SK-N-SH (cell line): ENCODE data around the gene PGK2. TPM values are rescaled to one million over a fixed set of nuclear protein-coding genes. Genes with fewer than 3 reads are reported as not detected.

Experiments used
- CTCF ChIA-PET: fragments of 300-600, 350-600 bp; formaldehyde crosslinking; extraction: SDS; loops from one replicate; lab custom pipeline; 2021; lab: Yijun Ruan, JAX
- POLR2A ChIA-PET: fragments of 350-600 bp; sonication (Branson Sonifier 250); formaldehyde crosslinking; extraction: SDS; loops from one replicate; lab custom pipeline; 2020; ENCODE audit warnings: antibody characterized with exemption, inconsistent platforms; lab: Yijun Ruan, JAX
- DNase-seq: peaks from one replicate; pipeline ENCODE4 v3.0.0; 2012
- H2AFZ ChIP-seq: fragments of 200-600 bp; sonication (generic); 2 replicates; pipeline ENCODE4 v1.8.1; 2016; ENCODE audit warnings: antibody characterized with exemption, mild to moderate bottlenecking, low read depth
- H3F3A ChIP-seq: fragments of 200-600 bp; sonication (generic); replicated peaks from 2 replicates; pipeline ENCODE3; 2016; ENCODE audit warnings: antibody characterized with exemption, mild to moderate bottlenecking; ENCODE audit not compliant: insufficient read depth
- H3K27ac ChIP-seq, 2 experiments: fragments of 200-500 bp in 1 of 2; fragments of 200-600 bp in 1 of 2; sonication (Bioruptor generic) in 1 of 2; sonication (generic), shearing (Covaris generic) in 1 of 2; 2 replicates each; pipeline versions ENCODE4 v1.5.1 to v1.6.1; 2014 to 2016; ENCODE audit warnings: low read depth in 2 of 2, inconsistent platforms in 1 of 2, low read length in 1 of 2, mild to moderate bottlenecking in 1 of 2, mixed read lengths in 1 of 2
- H3K27me3 ChIP-seq: fragments of 200-600 bp; sonication (generic), shearing (Covaris generic); 2 replicates; pipeline ENCODE4 v1.6.1; 2016; ENCODE audit warnings: mixed run types; ENCODE audit not compliant: insufficient read depth
- H3K36me3 ChIP-seq, 2 experiments: fragments of 200-500 bp in 1 of 2; fragments of 200-600 bp in 1 of 2; sonication (Bioruptor generic) in 1 of 2; sonication (generic) in 1 of 2; replicated peaks in 1 of 2; 2 replicates each; pipeline versions ENCODE3 to v1.5.1; 2014 to 2016; ENCODE audit warnings: low read length in 1 of 2, mild to moderate bottlenecking in 1 of 2; ENCODE audit not compliant: insufficient read depth in 2 of 2, control insufficient read depth in 1 of 2
- H3K4me1 ChIP-seq, 2 experiments: fragments of 200-500 bp in 1 of 2; fragments of 200-600 bp in 1 of 2; sonication (Bioruptor generic) in 1 of 2; sonication (generic), shearing (Covaris generic) in 1 of 2; 2 replicates each; pipeline versions ENCODE4 v1.5.1 to v1.6.1; 2014 to 2016; ENCODE audit warnings: low read depth in 1 of 2, low read length in 1 of 2, mixed run types in 1 of 2; ENCODE audit not compliant: insufficient read depth in 2 of 2, control insufficient read depth in 1 of 2
- H3K4me2 ChIP-seq: fragments of 200-600 bp; sonication (generic), shearing (Covaris generic); 2 replicates; pipeline ENCODE4 v1.6.1; 2017; ENCODE audit warnings: mixed run types
- H3K4me3 ChIP-seq, 2 experiments: fragments of 200-500 bp in 1 of 2; fragments of 200-600 bp in 1 of 2; sonication (Bioruptor generic) in 1 of 2; sonication (generic), shearing (Covaris generic) in 1 of 2; 2 replicates each; pipeline versions ENCODE4 v1.5.1 to v1.8.1; 2014 to 2016; ENCODE audit warnings: low read depth in 2 of 2, inconsistent platforms in 1 of 2, low read length in 1 of 2, mild to moderate bottlenecking in 1 of 2, mixed read lengths in 1 of 2, moderate library complexity in 1 of 2
- H3K79me2 ChIP-seq: fragments of 200-600 bp; sonication (generic); 2 replicates; pipeline ENCODE4 v1.8.1; 2017; ENCODE audit warnings: mild to moderate bottlenecking; ENCODE audit not compliant: insufficient read depth
- H3K9ac ChIP-seq: fragments of 200-600 bp; sonication (generic); 2 replicates; pipeline ENCODE4 v1.6.1; 2017; ENCODE audit warnings: mixed run types
- H3K9me2 ChIP-seq: fragments of 200-600 bp; sonication (generic); 2 replicates; pipeline ENCODE4 v1.6.1; 2017; ENCODE audit warnings: mixed run types
- H3K9me3 ChIP-seq: fragments of 200-600 bp; sonication (generic); 2 replicates; pipeline ENCODE4 v1.6.1; 2017; ENCODE audit warnings: mixed run types, mild to moderate bottlenecking, moderate library complexity
- H4K20me1 ChIP-seq: fragments of 200-600 bp; sonication (generic); 2 replicates; pipeline ENCODE4 v1.6.1; 2017; ENCODE audit warnings: mild to moderate bottlenecking, mixed run types; ENCODE audit not compliant: insufficient read depth
- CHD2 ChIP-seq: fragments of 150-350 bp; IDR thresholded peaks from 2 replicates; pipeline ENCODE4 v1.6.1; 2018; ENCODE audit warnings: low read length; ENCODE audit not compliant: partially characterized antibody
- CTCF ChIP-seq: fragments of 200-600 bp; sonication (generic); IDR thresholded peaks from 2 replicates; pipeline ENCODE4 v1.6.1; 2017; ENCODE audit warnings: antibody characterized with exemption, mild to moderate bottlenecking, moderate library complexity
- ELF1 ChIP-seq: IDR thresholded peaks from 2 replicates; pipeline ENCODE4 v1.4.0; 2012
- EP300 ChIP-seq, 2 experiments: IDR thresholded peaks; 2 replicates each; pipeline versions ENCODE4 v1.4.0 to v1.6.1; 2012; ENCODE audit warnings: borderline replicate concordance in 1 of 2, low read depth in 1 of 2, low read length in 1 of 2
- FOSL2 ChIP-seq: IDR thresholded peaks from 2 replicates; pipeline ENCODE4 v1.4.0; 2012; ENCODE audit warnings: low read depth, mild to moderate bottlenecking, moderate library complexity, borderline replicate concordance
- FOXM1 ChIP-seq: IDR thresholded peaks from 2 replicates; pipeline ENCODE4 v1.4.0; 2012; ENCODE audit warnings: low read depth, mild to moderate bottlenecking
- NFIC ChIP-seq: IDR thresholded peaks from 2 replicates; pipeline ENCODE4 v1.4.0; 2012; ENCODE audit warnings: borderline replicate concordance
- NRF1 ChIP-seq: IDR thresholded peaks from 2 replicates; pipeline ENCODE4 v1.6.1; 2012; ENCODE audit warnings: low read depth, mild to moderate bottlenecking, low read length
- POLR2AphosphoS5 ChIP-seq: IDR thresholded peaks from 2 replicates; pipeline ENCODE4 v1.6.1; 2012; ENCODE audit warnings: low read depth, low read length
- RAD21 ChIP-seq: IDR thresholded peaks from 2 replicates; pipeline ENCODE4 v1.6.1; 2012; ENCODE audit warnings: mild to moderate bottlenecking, low read length
- RCOR1 ChIP-seq: fragments of 150-350 bp; IDR thresholded peaks from 2 replicates; pipeline ENCODE4 v1.6.1; 2017; ENCODE audit warnings: antibody characterized with exemption, low read length
- RFX5 ChIP-seq: IDR thresholded peaks from 2 replicates; pipeline ENCODE4 v1.6.1; 2012; ENCODE audit warnings: mild to moderate bottlenecking, improper control_type of control experiment, low read length
- RXRA ChIP-seq: IDR thresholded peaks from 2 replicates; pipeline ENCODE4 v1.4.0; 2012; ENCODE audit warnings: low read depth, mild to moderate bottlenecking, borderline replicate concordance
- SIN3A ChIP-seq: IDR thresholded peaks from 2 replicates; pipeline ENCODE4 v1.6.1; 2012; ENCODE audit warnings: low read depth, mild to moderate bottlenecking, low read length, moderate library complexity, borderline replicate concordance
- SMC3 ChIP-seq: IDR thresholded peaks from 2 replicates; pipeline ENCODE4 v1.6.1; 2012; ENCODE audit warnings: low read depth, low read length, improper control_type of control experiment
- TAF1 ChIP-seq: IDR thresholded peaks from 2 replicates; pipeline ENCODE4 v1.6.1; 2012; ENCODE audit warnings: low read depth, mild to moderate bottlenecking, low read length, moderate library complexity, borderline replicate concordance
- YY1 ChIP-seq: IDR thresholded peaks from 2 replicates; pipeline ENCODE4 v1.4.0; 2012; ENCODE audit warnings: low read depth, mild to moderate bottlenecking
- ZBTB33 ChIP-seq: IDR thresholded peaks from 2 replicates; pipeline ENCODE4 v1.4.0; 2012; ENCODE audit warnings: low read depth, borderline replicate concordance
- WGBS: methylation state at CpG from one replicate; pipeline ENCODE4 v1.1.6; 2017; ENCODE audit warnings: low lambda C conversion rate; 5-methylcytosine and 5-hydroxymethylcytosine counted together
- polyA plus RNA-seq, 3 experiments: library from polyadenylated mRNA; depleted of rRNA; stranded (reverse); fragments of >200 nt; gene quantifications; 2 replicates each; pipeline ENCODE4 v1.2.3, GENCODE V29; 2012

The PGK2 gene
- polyA plus RNA-seq, 1 of the 3 experiments (the other 2 are of a cell fraction), result not detected

GRCh38 chr6:49776444-49776843, 10.6 kb downstream of the PGK2 start:
- H3K4me1 ChIP-seq, result no peaks in the 10 kb centered on the region
- no peak overlapping the region for H3K9ac ChIP-seq
- H3K9me3 ChIP-seq, result no peaks in the 10 kb centered on the region
- DNase-seq, result no peak
- H3K9me2 ChIP-seq, result no peaks in the 10 kb centered on the region
- CTCF ChIA-PET, result no interaction called here
- no peaks in the 10 kb centered on the region for H3F3A ChIP-seq
- TF ChIP-seq NRF1 (no peak), EP300 (IDR thresholded peaks at IDR 0.05; ENCODE audit: borderline replicate concordance in 1 of 2, low read depth in 1 of 2, low read length in 1 of 2) (no peak), FOSL2 (no peak)
- WGBS, result 5% methylated on average over 1 of the region's 1 CpG
- no peaks in the 10 kb centered on the region for H4K20me1 ChIP-seq
- H3K4me3 ChIP-seq, result no peak overlapping the region
- H3K27ac ChIP-seq, result no peak overlapping the region
- H3K4me2 ChIP-seq, result no peak overlapping the region
- POLR2A ChIA-PET, result no interaction called here
- H3K79me2 ChIP-seq, result no peaks in the 10 kb centered on the region
- H3K27me3 ChIP-seq, result no peaks in the 10 kb centered on the region
- H3K36me3 ChIP-seq, result no peaks in the 10 kb centered on the region
- no peak overlapping the region for H2AFZ ChIP-seq

GRCh38 chr6:49775043-49775442, 12.0 kb downstream of the PGK2 start:
- H3K27ac ChIP-seq, result no peak overlapping the region
- CTCF ChIA-PET, result no interaction called here

More at GRCh38 chr6:49775043-49775442, 12.0 kb downstream of the PGK2 start:
- H3K9ac ChIP-seq, result no peak overlapping the region
- no peaks in the 10 kb centered on the region for H3F3A ChIP-seq
- H4K20me1 ChIP-seq, result no peaks in the 10 kb centered on the region
- no peak overlapping the region for H3K4me3 ChIP-seq
- H3K79me2 ChIP-seq, result no peaks in the 10 kb centered on the region
- no peak overlapping the region for H2AFZ ChIP-seq
- H3K4me1 ChIP-seq, result no peaks in the 10 kb centered on the region
- no peak overlapping the region for H3K4me2 ChIP-seq
- H3K9me2 ChIP-seq, result no peaks in the 10 kb centered on the region
- H3K9me3 ChIP-seq, result no peaks in the 10 kb centered on the region
- H3K27me3 ChIP-seq, result no peaks in the 10 kb centered on the region
- POLR2A ChIA-PET, result no interaction called here
- DNase-seq, result no peak
- no peaks in the 10 kb centered on the region for H3K36me3 ChIP-seq
- TF ChIP-seq NRF1 (no peak), RFX5 (no peak), RAD21 (no peak), RCOR1 (no peak), EP300 (IDR thresholded peaks at IDR 0.05; ENCODE audit: borderline replicate concordance in 1 of 2, low read depth in 1 of 2, low read length in 1 of 2) (no peak), ELF1 (no peak), SIN3A (no peak), FOXM1 (no peak), YY1 (no peak), FOSL2 (no peak), ZBTB33 (no peak), CHD2 (no peak), POLR2AphosphoS5 (no peak), TAF1 (no peak), SMC3 (no peak), CTCF (no peak), RXRA (no peak), NFIC (no peak)
